K562 (cell line): ENCODE data around the gene SPDYE6. TPM values are rescaled to one million over a fixed set of nuclear protein-coding genes. Genes with fewer than 3 reads are reported as not detected.

Experiments used
- ATF1 ChIP-seq, 2 experiments: fragments of 450-650 bp in 1 of 2; IDR thresholded peaks; 2 replicates each; pipeline ENCODE4 v1.6.1; 2016; ENCODE audit warnings: missing compliant biosample characterization in 1 of 2, missing genetic modification characterization in 1 of 2
- ELF1 ChIP-seq: fragments of 200-800 bp; sonication (Bioruptor generic); IDR thresholded peaks from 2 replicates; pipeline ENCODE4 v1.6.1; 2016; ENCODE audit warnings: missing genetic modification characterization, missing compliant biosample characterization
- FOS ChIP-seq: IDR thresholded peaks from 3 replicates; pipeline ENCODE4 v1.6.1; 2011; ENCODE audit not compliant: insufficient read length; ENCODE audit errors: extremely low read depth
- HLTF ChIP-seq: fragments of 450-650 bp; IDR thresholded peaks from 2 replicates; pipeline ENCODE4 v1.6.1; 2016
- NRF1 ChIP-seq, 2 experiments: fragments of 450-650 bp; IDR thresholded peaks in 1 of 2; conservative IDR thresholded peaks in 1 of 2; 2 replicates each; pipeline ENCODE4 v1.6.1; 2014; ENCODE audit warnings: mild to moderate bottlenecking in 2 of 2
- PML ChIP-seq: IDR thresholded peaks from 2 replicates; pipeline ENCODE4 v1.6.1; 2012; ENCODE audit warnings: low read length, inconsistent platforms
- RBFOX2 ChIP-seq: fragments of 200-400 bp; formaldehyde crosslinking; IDR thresholded peaks from 2 replicates; pipeline ENCODE4 v1.6.1; 2017; ENCODE audit warnings: low read depth, mild to moderate bottlenecking, low read length, moderate library complexity
- TAF15 ChIP-seq: fragments of 200-400 bp; formaldehyde crosslinking; IDR thresholded peaks from 2 replicates; pipeline ENCODE4 v1.6.1; 2017; ENCODE audit warnings: mild to moderate bottlenecking, low read depth, low read length, moderate library complexity
- USF1 ChIP-seq: sonication (generic); formaldehyde crosslinking; IDR thresholded peaks from 2 replicates; pipeline ENCODE4 v1.9.0; 2022; ENCODE audit warnings: mild to moderate bottlenecking, missing genetic modification reagents
- YY1 ChIP-seq, 3 experiments: IDR thresholded peaks; 2 replicates each; pipeline ENCODE4 v1.6.1; 2011; ENCODE audit warnings: low read length in 2 of 3, mild to moderate bottlenecking in 2 of 3, moderate library complexity in 2 of 3, borderline replicate concordance in 1 of 3, control low read depth in 1 of 3, low read depth in 1 of 3; ENCODE audit not compliant: insufficient read depth in 3 of 3, insufficient replicate concordance in 2 of 3, control insufficient read depth in 1 of 3, insufficient read length in 1 of 3; ENCODE audit errors: extremely low read depth in 1 of 3
- ZC3H8 ChIP-seq: fragments of 450-650 bp; IDR thresholded peaks from 2 replicates; pipeline ENCODE4 v1.6.1; 2017
- ZMIZ1 ChIP-seq, 2 experiments: fragments of 150-350 bp in 1 of 2; IDR thresholded peaks; 2 replicates each; pipeline ENCODE4 v1.6.1; 2012 to 2016; ENCODE audit warnings: low read depth in 2 of 2, low read length in 2 of 2, mild to moderate bottlenecking in 1 of 2, moderate library complexity in 1 of 2
- ZNF3 ChIP-seq: fragments of 250-450 bp; sonication (Bioruptor Pico); IDR thresholded peaks from 2 replicates; pipeline ENCODE4 v1.5.0; 2021; ENCODE audit warnings: mild to moderate bottlenecking, moderate library complexity
- ZNF444 ChIP-seq: fragments of 250-450 bp; sonication (Bioruptor Pico); IDR thresholded peaks from 2 replicates; pipeline ENCODE4 v1.4.0; 2020; ENCODE audit warnings: mild to moderate bottlenecking, moderate library complexity
- ZNF507 ChIP-seq: conservative IDR thresholded peaks from 2 replicates; pipeline ENCODE4 v1.6.1; 2017; ENCODE audit warnings: missing genetic modification characterization, missing compliant biosample characterization
- ZNF589 ChIP-seq: fragments of 200-800 bp; sonication (Bioruptor generic); IDR thresholded peaks from 2 replicates; pipeline ENCODE4 v1.6.1; 2016; ENCODE audit warnings: low read depth, missing genetic modification characterization, missing compliant biosample characterization
- ZNF668 ChIP-seq: fragments of 250-450 bp; sonication (Bioruptor Pico); IDR thresholded peaks from 2 replicates; pipeline ENCODE4 v1.8.0; 2022; ENCODE audit warnings: mild to moderate bottlenecking, inconsistent platforms
- polyA plus RNA-seq, 8 experiments: library from polyadenylated mRNA; depleted of rRNA in 4 of 8; stranded (reverse) in 5 of 8; unstranded in 3 of 8; fragments of >200 nt; fragmentation: Nextera tagmentation in 2 of 8; fragmentation: Illumina TruSeq in 1 of 8; extraction: Ambion mirVana in 2 of 8; extraction: Trizol in 1 of 8; gene quantifications; 2 replicates each; pipeline versions ENCODE4 v1.2.1 to v1.2.3, GENCODE V29; 2011 to 2014; ENCODE audit warnings: inconsistent platforms in 1 of 8, missing spikeins in 1 of 8
- total RNA-seq, 7 experiments: library from RNA; depleted of rRNA in 6 of 7; stranded (reverse); fragments of >200 nt in 6 of 7; fragmentation: Illumina TruSeq in 2 of 7; extraction: Trizol in 2 of 7; gene quantifications; 2 replicates each; pipeline versions ENCODE4 v1.2.1 to v1.2.3, GENCODE V29; 2011 to 2021; ENCODE audit warnings: low replicate concordance in 1 of 7
- TF ChIP-seq, protein P1 (sequence below): fragments of 150-350 bp; IDR thresholded peaks from 2 replicates; pipeline ENCODE4 v1.6.1; 2014; ENCODE audit warnings: low read depth, mild to moderate bottlenecking, low read length, borderline replicate concordance

The SPDYE6 gene
- total and polyA plus RNA-seq, 9 of the 15 experiments (the other 6 are each of a cell fraction or from before 2014, with no cell fraction given), result 0.24 to 0.35 TPM; not detected in 7

GRCh38 chr7:102395873-102396709, 39.8 kb upstream of the SPDYE6 start, which contains the start of gene PRKRIP1 (continued):
- TF ChIP-seq ZMIZ1 (IDR thresholded peaks at IDR 0.05; ENCODE audit: low read depth in 2 of 2, low read length in 2 of 2) (no peak), YY1 (IDR thresholded peaks at IDR 0.05; ENCODE audit: borderline replicate concordance in 1 of 3, control insufficient read depth in 1 of 3, extremely low read depth in 1 of 3, insufficient read depth in 3 of 3, insufficient read length in 1 of 3, insufficient replicate concordance in 2 of 3, low read depth in 1 of 3, low read length in 2 of 3) (peak in 2 of 3 experiments; percentile 80 to 85), ZNF3 (CRISPR knock-in tag) (no peak; the same call in 1 of the 2 replicates), USF1 (CRISPR knock-in tag) (no peak), PML (peak; percentile 39), ATF1 (CRISPR knock-in tag; IDR thresholded peaks at IDR 0.05) (peak; percentile 96), ATF1 (tag; IDR thresholded peaks at IDR 0.05) (peak; percentile 99), ZNF507 (tag) (no peak), RBFOX2 (peak; percentile 85), ZNF444 (CRISPR knock-in tag) (0 out of 2 replicates have a peak, but pooled peaks have one; percentile 22), ZC3H8 (no peak), NRF1 (conservative IDR thresholded peaks at IDR 0.05 in 1 of 2, IDR thresholded peaks at IDR 0.05 in 1 of 2) (peak; percentile 64 to 73; a peak in 3 of 4 replicates), ZNF589 (CRISPR knock-in tag) (no peak), ZNF668 (CRISPR knock-in tag) (0 out of 2 replicates have a peak, but pooled peaks have one; percentile 33), ELF1 (tag) (peak; percentile 44; the same call in 1 of the 2 replicates), FOS (no peak), HLTF (no peak), TAF15 (peak; percentile 84; the same call in 1 of the 2 replicates)
- TF ChIP-seq, protein P1, sequence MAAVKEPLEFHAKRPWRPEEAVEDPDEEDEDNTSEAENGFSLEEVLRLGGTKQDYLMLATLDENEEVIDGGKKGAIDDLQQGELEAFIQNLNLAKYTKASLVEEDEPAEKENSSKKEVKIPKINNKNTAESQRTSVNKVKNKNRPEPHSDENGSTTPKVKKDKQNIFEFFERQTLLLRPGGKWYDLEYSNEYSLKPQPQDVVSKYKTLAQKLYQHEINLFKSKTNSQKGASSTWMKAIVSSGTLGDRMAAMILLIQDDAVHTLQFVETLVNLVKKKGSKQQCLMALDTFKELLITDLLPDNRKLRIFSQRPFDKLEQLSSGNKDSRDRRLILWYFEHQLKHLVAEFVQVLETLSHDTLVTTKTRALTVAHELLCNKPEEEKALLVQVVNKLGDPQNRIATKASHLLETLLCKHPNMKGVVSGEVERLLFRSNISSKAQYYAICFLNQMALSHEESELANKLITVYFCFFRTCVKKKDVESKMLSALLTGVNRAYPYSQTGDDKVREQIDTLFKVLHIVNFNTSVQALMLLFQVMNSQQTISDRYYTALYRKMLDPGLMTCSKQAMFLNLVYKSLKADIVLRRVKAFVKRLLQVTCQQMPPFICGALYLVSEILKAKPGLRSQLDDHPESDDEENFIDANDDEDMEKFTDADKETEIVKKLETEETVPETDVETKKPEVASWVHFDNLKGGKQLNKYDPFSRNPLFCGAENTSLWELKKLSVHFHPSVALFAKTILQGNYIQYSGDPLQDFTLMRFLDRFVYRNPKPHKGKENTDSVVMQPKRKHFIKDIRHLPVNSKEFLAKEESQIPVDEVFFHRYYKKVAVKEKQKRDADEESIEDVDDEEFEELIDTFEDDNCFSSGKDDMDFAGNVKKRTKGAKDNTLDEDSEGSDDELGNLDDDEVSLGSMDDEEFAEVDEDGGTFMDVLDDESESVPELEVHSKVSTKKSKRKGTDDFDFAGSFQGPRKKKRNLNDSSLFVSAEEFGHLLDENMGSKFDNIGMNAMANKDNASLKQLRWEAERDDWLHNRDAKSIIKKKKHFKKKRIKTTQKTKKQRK, result no peak
